Measurements from ENCODE around the gene PRLR.

Gene PRLR

DNA sequence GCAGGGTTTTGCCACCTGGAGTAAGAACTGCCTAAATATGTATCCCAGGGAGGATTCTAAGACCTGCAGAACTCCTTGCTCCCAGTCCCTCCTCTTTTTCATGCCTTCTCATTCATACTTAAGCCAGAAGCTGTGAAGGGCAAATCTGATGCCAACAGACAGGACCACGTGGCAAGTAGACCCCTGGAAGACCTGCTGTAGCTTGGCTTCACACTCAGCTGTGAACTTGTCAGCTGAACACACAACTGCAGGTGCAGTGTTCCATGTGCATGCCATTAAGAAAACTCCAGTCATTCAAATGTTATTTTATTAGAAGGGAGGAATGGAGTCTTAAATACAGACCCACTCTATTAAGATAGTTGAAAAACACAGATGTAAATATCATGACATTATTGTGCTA is 103.3 kb downstream of the PRLR start:
- H3K23ac ChIP-seq (ENCODE audit: low read length in 2 of 2): peak overlapping the region in 1 of 2 experiments; percentile 5
- H2BK5ac ChIP-seq (ENCODE audit: low read depth, low read length, poor library complexity, severe bottlenecking): no peak overlapping the region
- no peak overlapping the region for H3K27ac ChIP-seq (ENCODE audit: low read length, poor library complexity, severe bottlenecking)
- H3K36me3 ChIP-seq (ENCODE audit: control insufficient read depth in 1 of 2, insufficient read depth in 2 of 2, low read depth in 1 of 2, low read length in 2 of 2): no peaks in the 10 kb centered on the region
- no peak overlapping the region for H4K91ac ChIP-seq (ENCODE audit: low read length)
- H2AK5ac ChIP-seq (ENCODE audit: low read length, severe bottlenecking): no peak overlapping the region
- no peak for DNase-seq
- H3K4me2 ChIP-seq (ENCODE audit: low read length, poor library complexity, severe bottlenecking): no peak overlapping the region
- 86% methylated on average over 1 of the region's 1 CpG for WGBS
- H3K9ac ChIP-seq (ENCODE audit: low read length): no peak overlapping the region
- H2BK12ac ChIP-seq (ENCODE audit: low read length in 2 of 2): no peak overlapping the region
- H4K8ac ChIP-seq (ENCODE audit: low read length): no peak overlapping the region
- H3K18ac ChIP-seq (ENCODE audit: low read depth in 1 of 2, low read length in 2 of 2): no peak overlapping the region
- H2BK15ac ChIP-seq (ENCODE audit: low read depth, poor library complexity, severe bottlenecking): no peak overlapping the region
- H3K4me1 ChIP-seq (ENCODE audit: control insufficient read depth, insufficient read depth, low read depth, low read length): no peaks in the 10 kb centered on the region
- peak overlapping the region in 1 of 2 experiments; percentile 11 for H3K14ac ChIP-seq (ENCODE audit: low read length in 2 of 2)
- no peaks in the 10 kb centered on the region for H3K9me3 ChIP-seq (ENCODE audit: control insufficient read depth, low read length)
- no peak overlapping the region for H3K4me3 ChIP-seq (ENCODE audit: insufficient read depth in 1 of 2, low read depth in 1 of 2, low read length in 2 of 2)
- H2AFZ ChIP-seq (ENCODE audit: low read depth, low read length): no peak overlapping the region
- H3K79me1 ChIP-seq (replicated peaks; ENCODE audit: low read length, poor library complexity, severe bottlenecking): no peaks in the 10 kb centered on the region
- no peak overlapping the region for H3K4ac ChIP-seq (ENCODE audit: low read depth in 1 of 2, low read length in 2 of 2)
- H3K27me3 ChIP-seq (ENCODE audit: control insufficient read depth in 1 of 2, insufficient read depth in 1 of 2, low read length in 2 of 2): no peaks in the 10 kb centered on the region
- no peak overlapping the region for H2BK120ac ChIP-seq (ENCODE audit: low read depth, low read length)

DNA sequence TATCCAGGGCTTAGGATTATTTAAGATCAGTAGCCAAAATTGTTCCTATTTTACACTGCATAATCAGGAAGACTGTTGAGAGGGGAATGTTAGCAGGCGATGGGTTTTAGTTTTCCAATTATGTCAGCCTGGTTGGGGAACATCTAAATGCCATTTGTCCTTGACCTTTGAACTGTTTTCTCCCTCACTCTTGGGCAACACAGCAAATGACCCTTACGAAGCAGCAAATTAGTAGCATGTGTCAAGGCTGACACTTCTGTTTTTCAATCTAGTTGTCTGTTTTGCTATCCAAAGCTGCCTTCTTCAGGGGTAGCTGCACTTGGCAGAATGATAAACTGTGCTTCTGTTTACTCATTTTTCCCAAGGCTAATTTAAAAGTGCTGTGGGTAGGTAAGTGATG is 104.5 kb downstream of the PRLR start:
- Histone ChIP-seq H3K4me3 (ENCODE audit: insufficient read depth in 1 of 2, low read depth in 1 of 2, low read length in 2 of 2) (no peak overlapping the region), H3K36me3 (ENCODE audit: control insufficient read depth in 1 of 2, insufficient read depth in 2 of 2, low read depth in 1 of 2, low read length in 2 of 2) (no peaks in the 10 kb centered on the region), H3K27me3 (ENCODE audit: control insufficient read depth in 1 of 2, insufficient read depth in 1 of 2, low read length in 2 of 2) (no peaks in the 10 kb centered on the region), H3K4ac (ENCODE audit: low read depth in 1 of 2, low read length in 2 of 2) (no peak overlapping the region), H3K4me2 (ENCODE audit: low read length, poor library complexity, severe bottlenecking) (no peak overlapping the region), H3K9me3 (ENCODE audit: control insufficient read depth, low read length) (no peaks in the 10 kb centered on the region), H2AFZ (ENCODE audit: low read depth, low read length) (no peak overlapping the region), H3K4me1 (ENCODE audit: control insufficient read depth, insufficient read depth, low read depth, low read length) (no peaks in the 10 kb centered on the region), H3K14ac (ENCODE audit: low read length in 2 of 2) (no peak overlapping the region), H2AK5ac (ENCODE audit: low read length, severe bottlenecking) (no peak overlapping the region), H3K18ac (ENCODE audit: low read depth in 1 of 2, low read length in 2 of 2) (no peak overlapping the region), H3K79me1 (replicated peaks; ENCODE audit: low read length, poor library complexity, severe bottlenecking) (no peaks in the 10 kb centered on the region), H2BK12ac (ENCODE audit: low read length in 2 of 2) (no peak overlapping the region), H4K91ac (ENCODE audit: low read length) (no peak overlapping the region), H3K23ac (ENCODE audit: low read length in 2 of 2) (no peak overlapping the region), H2BK120ac (ENCODE audit: low read depth, low read length) (no peak overlapping the region), H3K27ac (ENCODE audit: low read length, poor library complexity, severe bottlenecking) (no peak overlapping the region), H3K9ac (ENCODE audit: low read length) (no peak overlapping the region), H2BK15ac (ENCODE audit: low read depth, poor library complexity, severe bottlenecking) (no peak overlapping the region), H2BK5ac (ENCODE audit: low read depth, low read length, poor library complexity, severe bottlenecking) (no peak overlapping the region), H4K8ac (ENCODE audit: low read length) (no peak overlapping the region)
- no peak for DNase-seq
- WGBS: 68% methylated on average over 2 of the region's 2 CpGs

DNA sequence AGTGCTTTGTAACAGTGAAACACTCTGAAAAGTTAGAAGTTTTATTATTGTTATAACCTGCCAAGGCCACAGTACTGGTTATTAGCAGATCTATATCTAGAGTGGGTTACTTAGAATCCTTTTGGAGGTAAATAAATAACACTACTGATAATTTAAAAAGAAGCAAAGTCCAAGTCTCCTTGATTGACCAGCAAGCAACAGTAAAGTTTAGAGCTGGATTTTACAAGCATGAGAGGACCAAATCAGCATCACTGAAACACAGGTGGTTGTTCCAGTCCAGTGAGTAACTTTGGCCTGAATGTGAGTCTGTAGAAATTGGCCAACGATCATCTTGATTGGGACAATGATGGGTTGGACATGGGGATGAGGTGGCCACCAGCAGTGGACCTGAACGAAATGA is 105.4 kb downstream of the PRLR start:
- 94% methylated on average over 2 of the region's 2 CpGs for WGBS
- no peak overlapping the region for H3K27ac ChIP-seq (ENCODE audit: low read length, poor library complexity, severe bottlenecking)
- no peaks in the 10 kb centered on the region for H3K36me3 ChIP-seq (ENCODE audit: control insufficient read depth in 1 of 2, insufficient read depth in 2 of 2, low read depth in 1 of 2, low read length in 2 of 2)
- no peak overlapping the region for H4K91ac ChIP-seq (ENCODE audit: low read length)
- H3K9me3 ChIP-seq (ENCODE audit: control insufficient read depth, low read length): no peaks in the 10 kb centered on the region
- H3K23ac ChIP-seq (ENCODE audit: low read length in 2 of 2): no peak overlapping the region
- no peak overlapping the region for H3K4ac ChIP-seq (ENCODE audit: low read depth in 1 of 2, low read length in 2 of 2)
- H4K8ac ChIP-seq (ENCODE audit: low read length): no peak overlapping the region
- no peak overlapping the region for H2BK120ac ChIP-seq (ENCODE audit: low read depth, low read length)
- no peak overlapping the region for H2BK15ac ChIP-seq (ENCODE audit: low read depth, poor library complexity, severe bottlenecking)
- no peaks in the 10 kb centered on the region for H3K27me3 ChIP-seq (ENCODE audit: control insufficient read depth in 1 of 2, insufficient read depth in 1 of 2, low read length in 2 of 2)
- no peaks in the 10 kb centered on the region for H3K4me1 ChIP-seq (ENCODE audit: control insufficient read depth, insufficient read depth, low read depth, low read length)
- H3K14ac ChIP-seq (ENCODE audit: low read length in 2 of 2): no peak overlapping the region
- no peak overlapping the region for H2AFZ ChIP-seq (ENCODE audit: low read depth, low read length)
- no peak overlapping the region for H2BK5ac ChIP-seq (ENCODE audit: low read depth, low read length, poor library complexity, severe bottlenecking)
- H3K4me3 ChIP-seq (ENCODE audit: insufficient read depth in 1 of 2, low read depth in 1 of 2, low read length in 2 of 2): no peak overlapping the region
- no peak overlapping the region for H3K18ac ChIP-seq (ENCODE audit: low read depth in 1 of 2, low read length in 2 of 2)
- H3K4me2 ChIP-seq (ENCODE audit: low read length, poor library complexity, severe bottlenecking): no peak overlapping the region
- H3K79me1 ChIP-seq (replicated peaks; ENCODE audit: low read length, poor library complexity, severe bottlenecking): no peaks in the 10 kb centered on the region
- no peak overlapping the region for H2AK5ac ChIP-seq (ENCODE audit: low read length, severe bottlenecking)
- no peak overlapping the region for H2BK12ac ChIP-seq (ENCODE audit: low read length in 2 of 2)
- H3K9ac ChIP-seq (ENCODE audit: low read length): no peak overlapping the region
- DNase-seq: no peak

DNA sequence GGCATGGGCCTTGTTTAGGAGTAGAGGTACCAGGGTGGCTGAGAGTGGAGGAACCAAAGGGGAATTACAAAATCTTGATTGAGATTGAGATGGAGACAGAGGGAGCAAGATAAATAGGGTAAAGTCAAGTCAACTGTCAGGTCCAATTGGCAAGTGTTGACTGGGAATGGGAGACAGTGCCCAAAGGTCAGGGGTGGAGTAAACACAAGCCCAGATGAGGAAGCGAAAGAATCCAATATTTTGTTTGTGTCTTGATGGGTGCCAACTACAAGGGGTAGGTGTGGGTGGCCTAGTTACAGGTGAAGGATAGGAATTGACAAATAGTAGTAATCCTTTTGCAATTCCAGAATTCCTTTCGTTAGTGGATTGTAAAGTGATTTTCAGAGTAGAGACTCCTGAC is 107.5 kb downstream of the PRLR start:
- no peak for DNase-seq
- Histone ChIP-seq H2AFZ (ENCODE audit: low read depth, low read length) (no peak overlapping the region), H3K9me3 (ENCODE audit: control insufficient read depth, low read length) (no peaks in the 10 kb centered on the region), H4K8ac (ENCODE audit: low read length) (no peak overlapping the region), H2BK5ac (ENCODE audit: low read depth, low read length, poor library complexity, severe bottlenecking) (no peak overlapping the region), H2BK120ac (ENCODE audit: low read depth, low read length) (no peak overlapping the region), H3K18ac (ENCODE audit: low read depth in 1 of 2, low read length in 2 of 2) (no peak overlapping the region), H3K23ac (ENCODE audit: low read length in 2 of 2) (no peak overlapping the region), H2BK15ac (ENCODE audit: low read depth, poor library complexity, severe bottlenecking) (no peak overlapping the region), H3K4me1 (ENCODE audit: control insufficient read depth, insufficient read depth, low read depth, low read length) (no peaks in the 10 kb centered on the region), H3K79me1 (replicated peaks; ENCODE audit: low read length, poor library complexity, severe bottlenecking) (no peaks in the 10 kb centered on the region), H3K4me2 (ENCODE audit: low read length, poor library complexity, severe bottlenecking) (no peak overlapping the region), H2AK5ac (ENCODE audit: low read length, severe bottlenecking) (no peak overlapping the region), H3K14ac (ENCODE audit: low read length in 2 of 2) (no peak overlapping the region), H3K4ac (ENCODE audit: low read depth in 1 of 2, low read length in 2 of 2) (no peak overlapping the region), H3K27me3 (ENCODE audit: control insufficient read depth in 1 of 2, insufficient read depth in 1 of 2, low read length in 2 of 2) (no peaks in the 10 kb centered on the region), H3K9ac (ENCODE audit: low read length) (no peak overlapping the region), H3K4me3 (ENCODE audit: insufficient read depth in 1 of 2, low read depth in 1 of 2, low read length in 2 of 2) (no peak overlapping the region), H3K36me3 (ENCODE audit: control insufficient read depth in 1 of 2, insufficient read depth in 2 of 2, low read depth in 1 of 2, low read length in 2 of 2) (no peaks in the 10 kb centered on the region), H2BK12ac (ENCODE audit: low read length in 2 of 2) (no peak overlapping the region), H4K91ac (ENCODE audit: low read length) (no peak overlapping the region), H3K27ac (ENCODE audit: low read length, poor library complexity, severe bottlenecking) (no peak overlapping the region)
- 90% methylated on average over 2 of the region's 2 CpGs for WGBS

All from mesenchymal stem cell (in vitro differentiated cells and primary cell).